G401.6 (cell line): ENCODE results near the gene EMILIN1.
"Not testable (repeated sequence)": the region's sequence is repeated elsewhere in the genome, so short reads cannot be mapped to it uniquely, and the experiment has no call there.

Experiments
- FAIRE-seq: peaks from 2 replicates; lab custom pipeline; 2012; peaks lifted over from hg19 to GRCh38; lab: Jason Lieb, UNC

Gene EMILIN1

GRCh38 chr2:27095745-27096651, 17.6 kb downstream of the EMILIN1 start:
- FAIRE-seq = no peak

- FAIRE-seq = no peak
Measured at GRCh38 chr2:27096748-27097297, 18.4 kb downstream of the EMILIN1 start.

DNA sequence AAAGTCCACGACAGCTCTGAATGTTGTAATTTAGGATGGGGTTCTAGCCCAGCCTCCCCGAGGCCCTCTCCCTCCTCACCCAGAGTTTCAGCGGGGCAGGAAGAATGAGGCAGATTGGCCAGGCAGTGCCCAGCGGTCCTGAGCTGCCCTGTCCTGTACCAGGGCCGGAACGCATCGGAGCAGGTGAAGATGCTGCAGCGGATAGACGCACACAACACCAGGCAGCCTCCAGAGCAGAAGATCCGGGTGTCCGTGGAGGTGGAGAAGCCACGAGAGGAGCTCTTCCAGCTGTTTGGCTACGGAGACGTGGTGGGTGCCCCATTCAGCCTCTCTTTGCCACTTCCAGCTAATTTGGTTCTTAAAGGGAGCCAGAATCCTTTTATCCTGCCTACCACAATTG, 18.9 kb downstream of the EMILIN1 start:
- no peak for FAIRE-seq

DNA sequence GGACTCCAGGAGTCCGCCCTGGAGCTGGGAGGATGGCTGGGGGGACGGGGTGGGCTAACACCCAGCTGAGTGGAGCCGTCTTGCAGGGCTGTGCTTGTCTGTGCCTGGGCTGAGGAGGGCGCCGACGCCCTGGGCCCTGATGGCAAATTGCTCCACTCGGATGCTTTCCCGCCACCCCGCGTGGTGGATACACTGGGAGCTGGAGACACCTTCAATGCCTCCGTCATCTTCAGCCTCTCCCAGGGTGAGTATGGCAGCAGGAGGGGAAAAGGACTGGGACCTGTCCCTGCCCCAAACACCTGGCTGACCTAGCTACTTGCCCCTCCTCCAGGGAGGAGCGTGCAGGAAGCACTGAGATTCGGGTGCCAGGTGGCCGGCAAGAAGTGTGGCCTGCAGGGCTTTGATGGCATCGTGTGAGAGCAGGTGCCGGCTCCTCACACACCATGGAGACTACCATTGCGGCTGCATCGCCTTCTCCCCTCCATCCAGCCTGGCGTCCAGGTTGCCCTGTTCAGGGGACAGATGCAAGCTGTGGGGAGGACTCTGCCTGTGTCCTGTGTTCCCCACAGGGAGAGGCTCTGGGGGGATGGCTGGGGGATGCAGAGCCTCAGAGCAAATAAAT, 21.0 kb downstream of the EMILIN1 start:
- FAIRE-seq = no peak

DNA sequence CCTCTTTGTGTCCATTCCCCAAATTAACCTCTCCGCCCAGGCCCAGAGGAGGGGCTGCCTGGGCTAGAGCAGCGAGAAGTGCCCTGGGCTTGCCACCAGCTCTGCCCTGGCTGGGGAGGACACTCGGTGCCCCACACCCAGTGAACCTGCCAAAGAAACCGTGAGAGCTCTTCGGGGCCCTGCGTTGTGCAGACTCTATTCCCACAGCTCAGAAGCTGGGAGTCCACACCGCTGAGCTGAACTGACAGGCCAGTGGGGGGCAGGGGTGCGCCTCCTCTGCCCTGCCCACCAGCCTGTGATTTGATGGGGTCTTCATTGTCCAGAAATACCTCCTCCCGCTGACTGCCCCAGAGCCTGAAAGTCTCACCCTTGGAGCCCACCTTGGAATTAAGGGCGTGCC, 21.6 kb downstream of the EMILIN1 start:
- FAIRE-seq = no peak

GRCh38 chr2:27102329-27102728, 23.9 kb downstream of the EMILIN1 start:
- no peak for FAIRE-seq

- no peak for FAIRE-seq
Measured at GRCh38 chr2:27105981-27106380, 27.6 kb downstream of the EMILIN1 start.

- no peak for FAIRE-seq
Measured at GRCh38 chr2:27108221-27108620, 29.8 kb downstream of the EMILIN1 start.

GRCh38 chr2:27109083-27109482, 30.7 kb downstream of the EMILIN1 start:
- no peak for FAIRE-seq

GRCh38 chr2:27110603-27111352, 32.4 kb downstream of the EMILIN1 start:
- not testable (repeated sequence) for FAIRE-seq

GRCh38 chr2:27111392-27112078, 33.1 kb downstream of the EMILIN1 start:
- FAIRE-seq = not testable (repeated sequence)

DNA sequence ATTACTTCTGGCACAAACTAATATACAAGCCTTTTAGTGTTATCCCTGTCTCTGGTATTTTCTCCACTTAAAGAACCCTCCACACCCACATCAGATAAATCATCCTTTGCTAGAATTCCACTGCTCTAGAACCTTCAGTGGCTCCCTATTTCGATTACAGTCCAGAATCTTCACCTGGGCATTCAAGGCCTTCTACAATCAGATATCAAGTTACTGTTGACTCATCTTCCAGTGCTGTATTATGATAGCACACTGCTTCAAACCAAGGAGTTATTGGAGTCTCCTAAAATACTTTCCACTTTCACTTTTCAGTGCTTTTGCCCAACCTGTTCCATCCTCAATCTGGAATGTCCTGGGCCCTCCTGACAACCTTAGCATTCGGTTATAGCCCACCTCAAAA, 37.1 kb downstream of the EMILIN1 start:
- FAIRE-seq = no peak

DNA sequence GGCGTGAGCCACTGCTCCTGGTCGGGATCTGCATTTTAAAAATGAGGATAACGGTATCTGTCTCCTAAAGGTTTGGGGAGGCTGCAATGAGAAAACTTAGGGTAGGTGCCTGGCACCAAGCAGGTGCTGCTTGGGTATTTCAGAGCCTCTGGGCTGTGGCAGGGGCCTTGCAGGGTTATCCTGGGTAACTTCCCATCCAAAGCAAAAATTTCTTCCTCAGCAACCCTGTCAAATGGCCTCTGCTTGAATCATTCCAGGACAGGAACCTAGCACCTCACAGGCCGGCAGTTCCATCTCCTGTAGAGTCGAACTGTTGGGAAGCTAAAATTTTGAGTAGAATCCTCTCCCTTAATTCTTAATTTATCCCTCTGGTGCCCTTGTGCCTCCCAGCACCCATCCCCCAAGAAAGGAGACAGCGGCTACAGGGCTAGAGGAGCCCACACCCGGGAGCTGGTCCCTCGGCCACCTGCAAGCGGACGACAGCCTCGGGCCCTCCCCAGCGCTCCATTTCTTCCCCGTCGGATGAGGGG, 39.6 kb downstream of the EMILIN1 start:
- no peak for FAIRE-seq

DNA sequence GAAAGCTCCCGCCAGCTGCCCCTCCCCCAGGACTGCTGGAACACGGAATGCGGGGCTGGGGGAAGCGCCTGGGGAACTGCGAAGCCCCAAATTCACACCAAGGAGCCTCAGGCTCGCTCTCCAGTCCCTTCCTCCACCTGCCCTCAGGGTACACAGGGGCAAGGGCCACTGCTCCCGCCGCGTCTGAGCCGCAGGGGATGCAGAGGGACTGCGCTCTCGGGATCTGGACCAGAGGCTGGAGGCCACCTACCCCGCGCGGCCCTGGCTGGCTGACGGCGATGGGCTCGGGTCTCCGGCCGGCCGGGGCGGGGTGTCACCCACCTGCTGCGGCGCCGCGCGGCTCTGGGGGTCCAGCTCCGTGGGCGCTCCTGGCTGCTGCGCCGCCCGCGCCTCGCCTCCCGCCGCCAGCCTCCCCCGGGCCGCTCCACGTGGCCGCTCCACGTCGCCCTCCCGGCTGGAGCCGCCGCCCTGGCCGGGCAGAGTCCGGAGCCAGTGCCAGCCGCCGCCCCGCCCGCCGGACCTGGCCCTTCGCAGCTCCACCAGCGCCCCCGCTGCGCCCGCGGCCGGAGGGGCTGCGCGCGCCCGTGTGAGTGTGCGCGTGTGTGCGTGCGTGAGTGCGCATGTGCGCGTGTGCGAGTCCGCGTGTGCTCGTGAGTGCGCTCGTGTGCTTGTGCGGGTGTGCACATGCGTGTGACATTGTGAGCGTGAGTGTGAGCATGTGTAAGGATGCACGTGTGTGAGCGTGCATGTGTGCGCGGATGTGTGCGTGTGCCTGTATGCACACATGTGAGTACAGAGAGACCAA, 40.3 kb downstream of the EMILIN1 start, which contains the start of gene CGREF1:
TSS of gene CGREF1 (minus strand) at position 604 of the 805 bp plus-strand sequence. CDS start 14,762 bp downstream, outside the sequence.
- no peak for FAIRE-seq

DNA sequence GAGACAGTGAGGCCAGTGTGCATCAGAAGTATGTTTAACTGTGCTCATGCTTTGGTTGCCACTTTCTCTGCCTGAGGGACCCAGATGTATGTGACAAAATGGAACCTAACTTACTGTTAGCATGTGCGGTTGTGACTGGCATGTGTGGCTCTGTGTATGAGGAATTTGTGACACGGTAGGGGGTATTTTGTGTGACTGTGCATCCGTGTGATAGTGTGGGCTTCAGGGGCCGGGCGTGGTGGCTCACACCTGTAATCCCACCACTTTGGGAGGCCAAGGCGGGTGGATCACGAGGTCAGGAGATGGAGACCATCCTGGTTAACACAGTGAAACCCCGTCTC, 40.9 kb downstream of the EMILIN1 start:
- not testable (repeated sequence) for FAIRE-seq

GRCh38 chr2:27121906-27122305, 43.5 kb downstream of the EMILIN1 start:
- FAIRE-seq = no peak

- no peak for FAIRE-seq
Measured at GRCh38 chr2:27122791-27123190, 44.4 kb downstream of the EMILIN1 start.

- FAIRE-seq = no peak
Measured at GRCh38 chr2:27123302-27124150, 45.1 kb downstream of the EMILIN1 start, which contains the start of gene ABHD1. Gene ABHD1 (plus strand): TSS chr2:27123815. CDS start chr2:27123949, 134 bp downstream.

DNA sequence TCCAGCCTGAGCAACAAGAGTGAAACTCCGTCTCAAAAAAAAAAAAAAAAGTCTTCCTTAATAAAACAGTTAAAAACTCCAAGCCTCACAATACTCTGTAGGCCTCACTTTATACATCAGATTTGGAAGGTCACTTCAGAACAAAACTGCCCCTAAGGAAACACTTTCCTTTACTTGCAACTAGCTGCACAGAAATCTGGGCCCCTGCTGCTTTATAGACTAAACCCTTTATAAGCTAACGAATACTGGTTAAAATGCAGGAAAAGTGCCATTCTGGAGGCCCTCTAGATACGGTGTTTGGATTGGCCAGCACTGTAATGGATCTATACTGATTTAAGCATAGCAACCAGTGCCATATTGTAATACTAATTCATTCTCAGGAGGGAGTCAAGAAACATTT, 46.7 kb downstream of the EMILIN1 start:
- no peak for FAIRE-seq

- FAIRE-seq = no peak
Measured at GRCh38 chr2:27126252-27126710, 47.9 kb downstream of the EMILIN1 start.
